ENCODE data around the gene DNAI1. TPM values are rescaled to one million over a fixed set of nuclear protein-coding genes. Genes with fewer than 3 reads are reported as not detected.

DNAI1 gene
- total and polyA plus RNA-seq, 4 donors, result 4.6 to 26.2 (median 9.2) TPM

GRCh38 chr9:34508463-34508862, 49.9 kb downstream of the DNAI1 start:
- Histone ChIP-seq H3K27ac (ENCODE audit: low read depth in 1 of 2, low read length in 1 of 2) (no peak overlapping the region), H3K9me3 (ENCODE audit: control insufficient read depth in 4 of 4, insufficient read depth in 3 of 4, low read length in 3 of 4) (no peaks in the 10 kb centered on the region), H3K9ac (ENCODE audit: insufficient read depth in 1 of 2, low read length in 2 of 2) (no peak overlapping the region), H3K27me3 (ENCODE audit: control insufficient read depth in 3 of 3, insufficient read depth in 3 of 3, low read length in 2 of 3) (no peaks in the 10 kb centered on the region), H3K4me3 (no peak overlapping the region), H3K36me3 (ENCODE audit: control insufficient read depth in 4 of 4, insufficient read depth in 4 of 4, low read length in 4 of 4) (no peaks in the 10 kb centered on the region), H3K4me1 (ENCODE audit: control insufficient read depth in 5 of 5, insufficient read depth in 5 of 5, low read length in 5 of 5) (peaks cover 0 to 27% (median 7%) of the 10 kb centered on the region in 5 donors)
- TF ChIP-seq, protein P1, sequence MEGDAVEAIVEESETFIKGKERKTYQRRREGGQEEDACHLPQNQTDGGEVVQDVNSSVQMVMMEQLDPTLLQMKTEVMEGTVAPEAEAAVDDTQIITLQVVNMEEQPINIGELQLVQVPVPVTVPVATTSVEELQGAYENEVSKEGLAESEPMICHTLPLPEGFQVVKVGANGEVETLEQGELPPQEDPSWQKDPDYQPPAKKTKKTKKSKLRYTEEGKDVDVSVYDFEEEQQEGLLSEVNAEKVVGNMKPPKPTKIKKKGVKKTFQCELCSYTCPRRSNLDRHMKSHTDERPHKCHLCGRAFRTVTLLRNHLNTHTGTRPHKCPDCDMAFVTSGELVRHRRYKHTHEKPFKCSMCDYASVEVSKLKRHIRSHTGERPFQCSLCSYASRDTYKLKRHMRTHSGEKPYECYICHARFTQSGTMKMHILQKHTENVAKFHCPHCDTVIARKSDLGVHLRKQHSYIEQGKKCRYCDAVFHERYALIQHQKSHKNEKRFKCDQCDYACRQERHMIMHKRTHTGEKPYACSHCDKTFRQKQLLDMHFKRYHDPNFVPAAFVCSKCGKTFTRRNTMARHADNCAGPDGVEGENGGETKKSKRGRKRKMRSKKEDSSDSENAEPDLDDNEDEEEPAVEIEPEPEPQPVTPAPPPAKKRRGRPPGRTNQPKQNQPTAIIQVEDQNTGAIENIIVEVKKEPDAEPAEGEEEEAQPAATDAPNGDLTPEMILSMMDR (IDR thresholded peaks at IDR 0.05; ENCODE audit: control extremely low read depth, extremely low read depth), result no peak
- WGBS, 2 donors, result 87 to 95% methylated on average over 3 of the region's 3 CpGs
- DNase-seq (no peak), ATAC-seq (ENCODE audit: insufficient read depth, low FRiP score) (no peak)

DNA sequence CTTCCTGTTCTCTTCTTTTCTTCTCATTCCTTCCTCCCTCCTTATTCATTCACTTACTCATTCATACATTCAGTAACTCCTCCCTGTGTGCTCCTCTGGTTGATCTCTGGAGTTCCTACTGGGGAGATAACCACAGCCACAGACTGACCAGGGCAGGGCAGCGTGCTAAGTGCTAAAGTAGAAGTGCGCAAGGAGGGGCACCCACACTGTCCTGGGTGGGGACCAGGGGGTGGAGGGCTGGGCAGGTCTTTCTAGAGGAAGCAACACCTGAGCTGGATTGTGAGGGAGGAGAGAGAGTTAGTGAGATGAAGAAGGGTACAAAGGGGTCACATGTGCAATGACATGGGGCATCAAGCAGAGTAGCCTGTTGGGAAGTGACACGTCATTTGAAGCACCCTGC, 50.3 kb downstream of the DNAI1 start:
- ATAC-seq (ENCODE audit: insufficient read depth, low FRiP score), result no peak
- Histone ChIP-seq H3K4me1 (ENCODE audit: control insufficient read depth in 5 of 5, insufficient read depth in 5 of 5, low read length in 5 of 5) (peaks cover 0 to 30% (median 8%) of the 10 kb centered on the region in 5 donors), H3K9me3 (ENCODE audit: control insufficient read depth in 4 of 4, insufficient read depth in 3 of 4, low read length in 3 of 4) (no peaks in the 10 kb centered on the region), H3K27me3 (ENCODE audit: control insufficient read depth in 3 of 3, insufficient read depth in 3 of 3, low read length in 2 of 3) (no peaks in the 10 kb centered on the region), H3K36me3 (ENCODE audit: control insufficient read depth in 4 of 4, insufficient read depth in 4 of 4, low read length in 4 of 4) (no peaks in the 10 kb centered on the region), H3K4me3 (no peak overlapping the region), H3K27ac (ENCODE audit: low read depth in 1 of 2, low read length in 1 of 2) (no peak overlapping the region), H3K9ac (ENCODE audit: insufficient read depth in 1 of 2, low read length in 2 of 2) (no peak overlapping the region)
- 78 to 93% methylated on average over 3 of the region's 3 CpGs for WGBS, 2 donors
- DNase-seq, result no peak
- TF ChIP-seq, protein P1 (IDR thresholded peaks at IDR 0.05; ENCODE audit: control extremely low read depth, extremely low read depth), result no peak

- H3K9me3 ChIP-seq (ENCODE audit: control insufficient read depth in 4 of 4, insufficient read depth in 3 of 4, low read length in 3 of 4), result no peaks in the 10 kb centered on the region
- ATAC-seq (ENCODE audit: insufficient read depth, low FRiP score) (no peak), DNase-seq (peak in 2 of 3 donors; percentile 32 to 52)
- WGBS, 2 donors, result 75 to 77% methylated on average over 13 of the region's 13 CpGs
- H3K36me3 ChIP-seq (ENCODE audit: control insufficient read depth in 4 of 4, insufficient read depth in 4 of 4, low read length in 4 of 4), result no peaks in the 10 kb centered on the region
- H3K4me3 ChIP-seq, result no peak overlapping the region
- no peak overlapping the region for H3K27ac ChIP-seq (ENCODE audit: low read depth in 1 of 2, low read length in 1 of 2)
- H3K9ac ChIP-seq (ENCODE audit: insufficient read depth in 1 of 2, low read length in 2 of 2), result no peak overlapping the region
- peaks cover 0 to 30% (median 9%) of the 10 kb centered on the region in 5 donors for H3K4me1 ChIP-seq (ENCODE audit: control insufficient read depth in 5 of 5, insufficient read depth in 5 of 5, low read length in 5 of 5)
- H3K27me3 ChIP-seq (ENCODE audit: control insufficient read depth in 3 of 3, insufficient read depth in 3 of 3, low read length in 2 of 3), result peaks cover 0 to 3% (median 0%) of the 10 kb centered on the region in 3 donors
- TF ChIP-seq, protein P1 (IDR thresholded peaks at IDR 0.05; ENCODE audit: control extremely low read depth, extremely low read depth), result no peak
These were observed 52.2 kb downstream of the DNAI1 start for GRCh38 chr9:34510497-34511468.
